GM12878 (cell line): Measurements from ENCODE around the gene METRNL. TPM values are rescaled to one million over a fixed set of nuclear protein-coding genes. Genes with fewer than 3 reads are reported as not detected.

Source experiments
- ATAC-seq: fragments of 200-7000 bp; cut with Tn5 transposase; 3 replicates; pipeline ENCODE4 v1.9.1; 2020; ENCODE audit warnings: mild to moderate bottlenecking, moderate library complexity
- BruUV-seq: library from RNA; stranded (reverse); fragments of 400-500 nt; replicated peaks from 2 replicates; lab custom pipeline; 2021; lab: Mats Ljungman, UMichigan
- CTCF ChIA-PET: fragments of 300-600 bp; sonication (Branson Sonifier 250); formaldehyde crosslinking; extraction: SDS; loops from one replicate; lab custom pipeline; 2021; ENCODE audit warnings: inconsistent platforms; lab: Yijun Ruan, JAX
- POLR2A ChIA-PET: fragments of 350-600 bp; formaldehyde crosslinking; extraction: SDS; loops from one replicate; lab custom pipeline; 2021; ENCODE audit warnings: inconsistent platforms; lab: Charles Lee
- RAD21 ChIA-PET: fragments of 300-600 bp; sonication (Branson Sonifier 250); formaldehyde crosslinking; loops from one replicate; lab custom pipeline; 2023; ENCODE audit warnings: antibody characterized with exemption; ENCODE audit not compliant: unreplicated experiment; lab: Charles Lee
- SMC1A ChIA-PET: fragments of 300-600 bp; sonication (Branson Sonifier 250); formaldehyde crosslinking; loops from one replicate; lab custom pipeline; 2023; ENCODE audit not compliant: unreplicated experiment, uncharacterized antibody; lab: Charles Lee
- DNase-seq: peaks from one replicate; pipeline ENCODE4 v3.0.0-alpha.2; 2011; ENCODE audit warnings: low read depth, low spot score
- FAIRE-seq: peaks from 3 replicates; lab custom pipeline; 2011; peaks lifted over from hg19 to GRCh38; lab: Jason Lieb, UNC
- H2AFZ ChIP-seq: 2 replicates; pipeline ENCODE4 v1.6.0; 2011; ENCODE audit warnings: low read depth, low read length, control low read depth; ENCODE audit not compliant: control insufficient read depth
- H3K27ac ChIP-seq: 2 replicates; pipeline ENCODE4 v1.5.1; 2011; ENCODE audit warnings: control low read depth; ENCODE audit not compliant: control insufficient read depth, insufficient read depth
- H3K27me3 ChIP-seq, 2 experiments: replicated peaks in 1 of 2; 2 replicates each; pipeline versions ENCODE4 v1.6.0 to v1.6.1; 2011; ENCODE audit warnings: low read length in 1 of 2; ENCODE audit not compliant: control insufficient read depth in 2 of 2, insufficient read depth in 2 of 2
- H3K36me3 ChIP-seq, 2 experiments: 2 replicates each; pipeline ENCODE4 v1.5.1; 2011; ENCODE audit warnings: low read length in 1 of 2; ENCODE audit not compliant: control insufficient read depth in 2 of 2, insufficient read depth in 2 of 2
- H3K4me1 ChIP-seq: 2 replicates; pipeline ENCODE4 v1.6.1; 2011; ENCODE audit warnings: mild to moderate bottlenecking, low read length, moderate library complexity, mixed read lengths; ENCODE audit not compliant: control insufficient read depth, insufficient read depth
- H3K4me2 ChIP-seq: 2 replicates; pipeline ENCODE4 v1.6.0; 2011; ENCODE audit warnings: control low read depth; ENCODE audit not compliant: control insufficient read depth, insufficient read depth
- H3K4me3 ChIP-seq: fragments of 200-600 bp; sonication (generic); 2 replicates; pipeline ENCODE4 v1.5.1; 2016
- H3K79me2 ChIP-seq: 2 replicates; pipeline ENCODE4 v1.6.0; 2011; ENCODE audit warnings: low read length; ENCODE audit not compliant: control insufficient read depth, insufficient read depth
- H3K9ac ChIP-seq: 2 replicates; pipeline ENCODE4 v1.8.0; 2011; ENCODE audit warnings: low read length, control low read depth, mixed read lengths; ENCODE audit not compliant: control insufficient read depth, insufficient read depth
- H3K9me3 ChIP-seq: replicated peaks from 3 replicates; pipeline ENCODE4 v1.5.1; 2011; ENCODE audit warnings: mild to moderate bottlenecking, low read length; ENCODE audit not compliant: control insufficient read depth, insufficient read depth
- H4K20me1 ChIP-seq: 2 replicates; pipeline ENCODE4 v1.6.0; 2011; ENCODE audit not compliant: control insufficient read depth, insufficient read depth
- BACH1 ChIP-seq: fragments of 450-650 bp; IDR thresholded peaks from 2 replicates; pipeline ENCODE4 v1.6.1; 2017; ENCODE audit warnings: mild to moderate bottlenecking, borderline replicate concordance
- NFIC ChIP-seq: IDR thresholded peaks from 2 replicates; pipeline ENCODE4 v1.6.1; 2012; ENCODE audit warnings: low read depth, mild to moderate bottlenecking, inconsistent platforms, low read length, moderate library complexity
- WGBS: methylation state at CpG from one replicate; pipeline ENCODE4 v1.1.6; 2016; ENCODE audit warnings: low lambda C conversion rate; ENCODE audit not compliant: insufficient replicate concordance, insufficient coverage; ENCODE audit errors: missing lambda C conversion rate; 5-methylcytosine and 5-hydroxymethylcytosine counted together
- in situ Hi-C: fragments of 300-500 bp; cut with MboI; formaldehyde crosslinking; loops from 9 replicates; pipeline ENCODE4 v1.14.3; 2018; ENCODE audit warnings: mixed read lengths
- intact Hi-C: fragments of 100-400 bp; cut with micrococcal nuclease; formaldehyde crosslinking; loops from one replicate; pipeline ENCODE4 v1.14.2; 2022; ENCODE audit not compliant: unreplicated experiment
- polyA plus RNA-seq, 11 experiments: library from polyadenylated mRNA; depleted of rRNA in 4 of 11; unstranded in 6 of 11; stranded (reverse) in 5 of 11; fragments of >200 nt; fragmentation: Nextera tagmentation in 4 of 11; fragmentation: Illumina TruSeq in 1 of 11; extraction: Ambion mirVana in 4 of 11; extraction: Trizol in 1 of 11; gene quantifications; 1 replicate in 1 of 11; 2 replicates in 10 of 11; pipeline versions ENCODE4 v1.2.1 to v1.2.3, GENCODE V29; 2011 to 2016; ENCODE audit warnings: inconsistent platforms in 2 of 11, missing spikeins in 2 of 11, low read depth in 1 of 11
- total RNA-seq, 4 experiments: library from RNA; depleted of rRNA in 3 of 4; stranded (reverse); fragments of >200 nt in 3 of 4; fragmentation: Illumina TruSeq in 1 of 4; extraction: Trizol in 1 of 4; gene quantifications; 2 replicates each; pipeline versions ENCODE4 v1.2.1 to v1.2.3, GENCODE V29; 2013 to 2021
- TF ChIP-seq, protein P1 (sequence below): fragments of 450-650 bp; IDR thresholded peaks from 2 replicates; pipeline ENCODE4 v1.6.1; 2017; ENCODE audit warnings: mild to moderate bottlenecking, moderate library complexity

Gene METRNL
- total and polyA plus RNA-seq, 10 of the 15 experiments (the other 5 are each of a cell fraction or from before 2014, with no cell fraction given), result 0.05 to 3.7 (median 0.48) TPM; not detected in 2

GRCh38 chr17:83125515-83126274, 46.3 kb downstream of the METRNL start:
- ChIA-PET POLR2A (no interaction called here), CTCF (interaction anchor here (0.6 kb wide), 1 partner anchor 323 kb away, joined by 3 read pairs; no protein-coding TSS in a partner anchor), RAD21 (no interaction called here), SMC1A (no interaction called here)
- Histone ChIP-seq H3K4me3 (no peak overlapping the region), H3K4me1 (no peaks in the 10 kb centered on the region), H3K9ac (no peak overlapping the region), H3K36me3 (no peaks in the 10 kb centered on the region), H4K20me1 (no peaks in the 10 kb centered on the region), H3K27me3 (peaks cover 4% of the 10 kb centered on the region in 2 experiments), H2AFZ (no peak overlapping the region), H3K27ac (no peak overlapping the region), H3K9me3 (no peaks in the 10 kb centered on the region), H3K79me2 (no peaks in the 10 kb centered on the region), H3K4me2 (no peak overlapping the region)
- intact Hi-C loops, result no loop called here
- no peak for ATAC-seq
- in situ Hi-C loops, result no loop called here
- no peak for FAIRE-seq
- TF ChIP-seq, protein P1, sequence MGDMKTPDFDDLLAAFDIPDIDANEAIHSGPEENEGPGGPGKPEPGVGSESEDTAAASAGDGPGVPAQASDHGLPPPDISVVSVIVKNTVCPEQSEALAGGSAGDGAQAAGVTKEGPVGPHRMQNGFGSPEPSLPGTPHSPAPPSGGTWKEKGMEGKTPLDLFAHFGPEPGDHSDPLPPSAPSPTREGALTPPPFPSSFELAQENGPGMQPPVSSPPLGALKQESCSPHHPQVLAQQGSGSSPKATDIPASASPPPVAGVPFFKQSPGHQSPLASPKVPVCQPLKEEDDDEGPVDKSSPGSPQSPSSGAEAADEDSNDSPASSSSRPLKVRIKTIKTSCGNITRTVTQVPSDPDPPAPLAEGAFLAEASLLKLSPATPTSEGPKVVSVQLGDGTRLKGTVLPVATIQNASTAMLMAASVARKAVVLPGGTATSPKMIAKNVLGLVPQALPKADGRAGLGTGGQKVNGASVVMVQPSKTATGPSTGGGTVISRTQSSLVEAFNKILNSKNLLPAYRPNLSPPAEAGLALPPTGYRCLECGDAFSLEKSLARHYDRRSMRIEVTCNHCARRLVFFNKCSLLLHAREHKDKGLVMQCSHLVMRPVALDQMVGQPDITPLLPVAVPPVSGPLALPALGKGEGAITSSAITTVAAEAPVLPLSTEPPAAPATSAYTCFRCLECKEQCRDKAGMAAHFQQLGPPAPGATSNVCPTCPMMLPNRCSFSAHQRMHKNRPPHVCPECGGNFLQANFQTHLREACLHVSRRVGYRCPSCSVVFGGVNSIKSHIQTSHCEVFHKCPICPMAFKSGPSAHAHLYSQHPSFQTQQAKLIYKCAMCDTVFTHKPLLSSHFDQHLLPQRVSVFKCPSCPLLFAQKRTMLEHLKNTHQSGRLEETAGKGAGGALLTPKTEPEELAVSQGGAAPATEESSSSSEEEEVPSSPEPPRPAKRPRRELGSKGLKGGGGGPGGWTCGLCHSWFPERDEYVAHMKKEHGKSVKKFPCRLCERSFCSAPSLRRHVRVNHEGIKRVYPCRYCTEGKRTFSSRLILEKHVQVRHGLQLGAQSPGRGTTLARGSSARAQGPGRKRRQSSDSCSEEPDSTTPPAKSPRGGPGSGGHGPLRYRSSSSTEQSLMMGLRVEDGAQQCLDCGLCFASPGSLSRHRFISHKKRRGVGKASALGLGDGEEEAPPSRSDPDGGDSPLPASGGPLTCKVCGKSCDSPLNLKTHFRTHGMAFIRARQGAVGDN, result no peak
- TF ChIP-seq NFIC (no peak), BACH1 (no peak)
- BruUV-seq, result no TSS peak
- 3% methylated on average over 21 of the region's 21 CpGs for WGBS
- no peak for DNase-seq
